ENCODE data around the gene INHBE. TPM values are rescaled to one million over a fixed set of nuclear protein-coding genes. Genes with fewer than 3 reads are reported as not detected.
"Not testable (repeated sequence)": the region's sequence is repeated elsewhere in the genome, so short reads cannot be mapped to it uniquely, and the experiment has no call there.

INHBE gene
- total RNA-seq, 1 experiment from 2014 or later: 0.24 TPM

DNA sequence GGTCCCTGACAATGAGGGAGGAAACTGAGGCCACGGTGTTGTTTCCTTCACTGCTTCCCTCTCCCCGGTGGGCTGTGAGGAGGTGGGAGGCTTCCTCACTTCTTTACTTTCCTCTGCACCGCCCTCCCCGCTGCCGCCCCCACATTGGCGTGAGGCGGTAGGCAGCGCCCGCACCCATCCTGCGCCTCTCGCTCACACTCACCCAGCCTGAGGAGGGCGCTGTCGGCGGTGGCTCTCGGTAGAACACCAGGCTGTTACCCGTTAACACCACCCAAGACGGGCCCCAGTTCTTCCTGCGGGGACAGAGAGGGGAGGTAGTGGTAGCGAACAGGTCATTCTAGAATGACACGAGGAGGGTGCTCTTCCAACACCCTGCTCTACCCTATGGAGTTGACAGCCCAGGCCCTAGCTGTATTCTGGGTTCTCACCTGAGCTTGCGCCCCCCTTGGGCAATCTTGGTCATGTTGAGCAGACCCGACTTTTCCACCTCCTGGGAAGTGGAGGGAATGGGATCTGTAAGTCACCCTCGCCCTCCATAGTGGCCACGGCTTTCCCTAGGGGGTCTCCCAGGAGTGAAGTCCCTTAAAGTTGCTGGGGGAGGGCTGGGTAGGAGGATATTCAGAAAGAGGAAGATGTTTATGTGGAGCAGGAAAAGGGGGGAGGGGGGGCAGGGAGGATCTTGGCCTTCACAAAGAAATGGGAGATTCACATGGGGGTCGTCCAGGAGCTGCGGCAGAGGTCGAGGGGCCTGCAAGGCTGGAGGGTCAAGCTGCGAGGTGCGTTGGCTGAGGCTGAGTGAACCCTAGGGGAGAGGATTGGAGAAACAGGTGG is 21.3 kb downstream of the INHBE start:
- no peak for DNase-seq (ENCODE audit: low read depth)

DNA sequence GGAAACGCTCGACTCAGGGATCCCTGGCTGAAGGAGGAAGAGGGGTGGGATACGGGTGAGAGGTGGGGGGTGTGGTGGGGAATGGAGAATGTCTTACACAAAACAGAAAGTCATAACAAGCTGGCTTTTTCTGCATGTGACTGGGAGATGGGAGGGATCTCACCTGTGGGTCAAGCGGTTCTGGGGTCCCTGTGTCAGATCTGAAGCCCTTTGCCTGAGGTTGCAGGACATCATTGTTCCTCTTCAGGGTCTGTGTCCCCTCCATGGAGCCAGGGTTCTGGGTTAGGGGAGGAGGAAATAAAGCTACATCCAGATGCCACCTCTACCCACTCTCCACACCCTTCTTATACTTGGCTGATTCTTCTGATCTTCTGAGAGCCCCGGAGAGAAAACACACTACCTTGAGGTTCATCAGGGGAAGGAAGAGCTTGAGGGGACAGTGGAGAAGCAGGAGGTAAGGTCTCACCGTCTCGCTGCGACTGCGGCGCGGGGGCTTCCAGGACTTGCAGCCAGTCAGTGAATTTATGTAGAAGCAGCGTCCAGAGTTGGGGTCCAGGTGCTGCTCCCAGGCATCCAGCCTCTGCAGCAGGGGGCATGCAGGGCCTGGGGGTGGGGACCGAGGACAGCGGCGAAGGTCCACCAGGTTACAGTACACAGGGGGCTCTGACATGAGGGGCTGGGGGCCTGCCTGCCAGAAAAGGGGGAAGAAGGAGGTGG is 22.0 kb downstream of the INHBE start:
- no peak for DNase-seq (ENCODE audit: low read depth)

DNA sequence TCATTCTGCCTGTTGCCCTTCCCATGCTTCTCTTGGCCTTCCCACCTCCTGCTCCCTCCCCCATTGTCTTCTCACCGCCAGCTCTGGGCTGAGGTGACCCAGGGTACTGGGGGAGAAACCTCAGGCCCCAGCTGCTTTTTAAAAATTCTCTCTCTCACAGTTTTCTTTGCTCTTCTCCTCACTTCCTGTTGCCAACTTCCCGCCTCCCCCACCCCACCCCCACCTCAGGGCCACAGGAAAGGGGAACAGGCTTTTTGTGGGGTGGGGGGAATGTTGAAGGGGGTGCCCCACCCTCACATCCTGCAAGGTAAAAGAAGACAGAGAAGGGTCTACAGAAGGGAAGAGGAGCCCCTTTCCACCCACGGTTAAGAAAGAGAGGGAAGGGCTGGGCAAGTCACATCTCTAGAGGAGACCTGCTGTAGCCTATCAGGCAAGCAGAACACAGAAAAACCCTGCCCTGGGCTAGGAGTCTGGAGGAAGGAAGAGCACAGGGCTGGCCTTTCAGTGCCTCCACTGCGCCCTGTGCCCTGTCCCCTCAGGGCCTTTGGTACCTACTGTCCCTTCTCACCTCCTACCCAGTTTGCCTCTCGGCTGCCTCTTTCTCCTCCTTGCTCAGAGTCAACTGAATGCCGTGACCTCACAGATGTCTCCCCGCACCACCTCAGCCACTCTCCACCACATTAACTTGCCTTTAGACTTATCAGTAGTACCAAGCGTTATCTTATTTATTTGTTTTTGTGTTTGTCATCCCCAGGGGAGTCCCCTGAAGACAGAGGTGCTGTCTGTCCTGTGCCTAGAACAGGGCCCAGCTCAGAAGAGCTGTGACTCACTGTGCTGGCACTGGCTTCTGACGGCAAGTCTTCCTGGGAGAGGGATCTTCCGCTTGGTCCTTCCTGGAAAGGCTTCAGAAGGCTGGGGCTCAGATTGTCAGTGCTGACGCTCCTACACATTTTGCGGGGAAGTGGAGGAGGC is 22.9 kb downstream of the INHBE start:
- DNase-seq (ENCODE audit: low read depth): no peak

DNA sequence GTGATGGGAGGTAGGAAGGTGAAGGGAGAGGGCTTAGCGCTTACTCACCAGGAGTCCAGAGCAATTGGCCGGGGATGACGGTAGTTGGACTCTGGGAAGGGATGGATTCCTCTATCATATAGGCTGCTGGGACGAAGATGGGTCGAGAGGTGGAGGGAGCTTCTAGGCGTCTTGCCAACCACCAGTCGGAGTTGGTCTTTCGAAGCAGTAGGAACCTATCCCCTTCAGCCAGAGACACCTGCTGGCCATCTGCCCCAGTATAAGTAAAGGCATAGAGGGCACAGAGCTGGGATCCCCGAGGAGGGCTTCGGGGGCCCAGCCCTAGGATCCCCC is 23.9 kb downstream of the INHBE start:
- no peak for DNase-seq (ENCODE audit: low read depth)

DNA sequence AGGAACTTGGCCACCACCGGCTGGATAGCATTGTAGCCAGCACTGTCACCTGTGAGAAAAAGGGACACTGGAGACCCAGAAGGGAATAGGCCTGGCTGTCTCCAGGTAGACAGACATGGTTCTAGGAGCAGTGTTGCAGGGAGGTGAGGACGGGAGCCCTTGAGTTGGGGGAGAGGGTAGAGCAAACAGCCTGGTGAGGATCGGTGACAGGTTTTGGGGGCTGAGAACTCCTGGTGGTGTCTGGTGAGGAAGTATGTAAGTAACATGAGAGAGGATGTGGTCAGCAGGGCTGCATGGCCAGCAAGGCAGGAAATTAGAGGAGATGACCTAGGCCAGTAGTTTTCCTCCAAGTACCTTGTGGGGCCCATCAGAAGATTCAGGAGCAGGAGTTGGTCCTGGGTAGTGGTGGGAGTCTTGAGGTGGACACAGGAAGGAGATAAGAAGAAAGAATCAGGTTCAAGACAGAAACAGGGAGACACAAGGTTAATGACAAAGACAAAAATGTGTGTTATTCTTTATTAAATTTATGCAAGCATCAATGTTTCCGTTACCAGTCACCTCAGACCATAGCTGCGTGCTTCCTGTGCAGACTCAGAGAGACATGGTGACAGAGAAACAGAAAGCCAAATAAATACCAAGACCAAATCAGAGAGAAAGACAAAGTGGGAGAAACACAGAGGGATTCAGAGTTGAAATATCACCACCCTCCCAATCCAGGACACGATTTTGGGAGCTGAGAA is 24.4 kb downstream of the INHBE start, which contains the start of gene ARHGAP9:
TSS of gene ARHGAP9 (minus strand) at position 491 of the 740 bp plus-strand sequence. CDS start at position 31, 460 bp downstream.
- no peak for DNase-seq (ENCODE audit: low read depth)

DNA sequence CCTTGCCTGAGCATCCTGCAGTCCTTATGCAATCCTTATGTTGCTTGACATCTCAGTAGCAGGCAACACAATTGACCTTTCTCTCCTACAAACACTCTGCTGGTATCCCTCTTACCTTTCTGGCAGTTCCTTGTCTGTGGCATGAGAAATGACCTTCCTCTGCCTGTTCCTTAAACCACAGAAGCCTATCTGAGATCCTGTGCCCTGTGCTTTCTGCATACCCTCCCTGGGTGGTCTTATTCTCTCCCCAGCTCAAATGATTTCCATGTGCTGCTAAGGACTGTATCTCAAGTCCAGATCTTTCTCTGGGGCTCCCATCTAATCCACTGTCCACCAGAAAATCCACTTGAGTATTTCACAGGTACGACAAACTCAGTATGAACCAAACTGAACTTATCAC is 26.6 kb downstream of the INHBE start:
- DNase-seq (ENCODE audit: low read depth): no peak

DNA sequence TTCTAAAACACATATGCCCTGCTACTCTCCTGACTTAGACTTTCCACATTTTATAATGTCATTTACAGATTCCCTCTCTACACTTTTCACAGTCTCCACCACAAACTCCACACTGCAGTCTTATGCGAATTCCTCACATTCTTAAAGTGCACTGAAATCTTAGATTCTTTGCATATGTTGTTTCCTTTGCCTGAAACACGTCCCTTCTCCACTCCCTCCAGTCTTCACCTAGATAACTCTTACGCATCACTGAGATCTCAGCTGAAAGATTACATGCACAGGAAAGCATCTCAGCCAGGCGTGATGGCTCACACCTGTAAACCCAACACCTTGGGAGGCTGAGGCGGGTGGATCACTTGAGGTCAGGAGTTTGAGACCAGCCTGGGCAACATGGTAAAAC is 28.4 kb downstream of the INHBE start:
- no peak for DNase-seq (ENCODE audit: low read depth)

DNA sequence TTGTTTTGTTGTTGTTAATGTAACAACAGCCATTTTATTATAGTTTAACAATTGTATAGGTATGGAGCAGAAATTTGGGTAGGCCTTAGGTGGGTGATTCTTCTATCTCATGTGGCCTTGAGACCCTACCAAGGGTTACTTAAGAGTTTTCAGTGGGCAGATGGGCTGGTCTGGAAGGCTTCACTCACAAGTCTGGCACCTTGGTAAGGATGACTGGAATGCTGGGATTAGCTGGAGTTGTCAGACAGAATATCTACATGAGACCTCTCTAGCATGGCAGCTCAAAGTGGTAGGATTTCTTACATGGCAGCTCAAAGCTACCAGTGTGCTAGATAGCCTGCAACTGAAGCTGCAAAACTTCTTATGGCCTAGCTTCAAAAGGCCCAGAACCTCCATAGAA is 30.6 kb downstream of the INHBE start:
- DNase-seq (ENCODE audit: low read depth): no peak

DNA sequence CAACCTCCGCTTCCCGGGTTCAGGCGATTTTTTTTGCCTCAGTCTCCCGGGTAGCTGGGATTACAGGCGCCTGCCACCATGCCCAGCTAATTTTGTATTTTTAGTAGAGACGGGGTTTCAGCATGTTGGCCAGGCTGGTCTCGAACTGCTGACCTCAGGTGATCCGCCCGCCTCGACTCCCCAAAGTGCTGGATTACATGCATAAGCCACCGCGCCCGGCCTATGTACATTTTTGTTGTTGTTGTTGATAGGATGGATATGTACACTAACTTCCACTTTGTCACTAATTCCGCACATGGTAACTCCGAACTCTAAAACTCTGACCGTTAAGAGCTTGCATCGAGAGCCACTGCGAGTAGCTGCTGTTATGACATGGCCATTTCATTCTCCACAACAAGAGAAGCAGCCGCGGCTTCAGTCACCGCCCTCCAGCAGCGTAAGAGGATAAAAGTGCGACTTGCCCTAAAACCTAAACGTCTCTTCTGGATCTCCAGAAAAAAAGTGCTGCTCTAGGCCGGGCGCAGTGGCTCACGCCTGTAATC is 32.0 kb downstream of the INHBE start:
- peak; percentile 14 for DNase-seq (ENCODE audit: low read depth)

DNA sequence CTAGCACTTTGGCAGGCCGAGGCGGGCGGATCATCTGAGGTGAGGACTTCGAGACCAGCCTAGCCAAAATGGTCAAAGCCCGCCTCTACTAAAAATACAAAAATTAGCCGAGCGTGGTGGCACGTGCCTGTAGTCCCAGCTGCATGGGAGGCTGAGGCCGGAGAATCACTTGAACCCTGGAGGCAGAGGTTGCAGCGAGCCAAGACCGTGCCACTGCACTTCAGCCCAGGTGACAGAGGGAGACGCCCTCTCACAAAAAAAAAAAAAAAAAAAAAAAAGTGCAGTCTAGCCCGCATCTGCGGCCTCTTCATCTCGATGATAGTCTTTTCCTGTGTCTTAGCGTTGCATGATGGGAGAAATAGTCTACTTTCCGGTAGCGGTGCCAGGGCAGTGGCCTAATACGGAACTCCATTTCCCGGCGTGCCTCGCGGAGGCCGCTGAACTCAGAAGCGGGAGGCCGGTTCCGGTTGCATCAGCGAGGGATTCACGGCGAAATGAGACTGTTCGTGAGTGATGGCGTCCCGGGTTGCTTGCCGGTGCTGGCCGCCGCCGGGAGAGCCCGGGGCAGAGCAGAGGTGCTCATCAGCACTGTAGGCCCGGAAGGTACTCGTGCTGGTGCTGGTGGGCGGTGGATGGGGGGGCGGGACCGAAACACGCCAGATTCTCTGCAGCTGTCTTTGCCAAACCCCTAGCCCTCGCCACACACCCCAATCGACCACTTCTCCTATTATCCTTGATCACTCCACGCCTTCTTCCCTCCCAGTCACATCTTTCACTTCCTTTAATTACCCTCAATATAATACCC is 32.7 kb downstream of the INHBE start, which contains the start of gene MARS1:
TSS of gene MARS1 (plus strand) at position 472 of the 805 bp plus-strand sequence. CDS start at position 495, 23 bp downstream.
- peak; percentile 95 for DNase-seq (ENCODE audit: low read depth)

DNA sequence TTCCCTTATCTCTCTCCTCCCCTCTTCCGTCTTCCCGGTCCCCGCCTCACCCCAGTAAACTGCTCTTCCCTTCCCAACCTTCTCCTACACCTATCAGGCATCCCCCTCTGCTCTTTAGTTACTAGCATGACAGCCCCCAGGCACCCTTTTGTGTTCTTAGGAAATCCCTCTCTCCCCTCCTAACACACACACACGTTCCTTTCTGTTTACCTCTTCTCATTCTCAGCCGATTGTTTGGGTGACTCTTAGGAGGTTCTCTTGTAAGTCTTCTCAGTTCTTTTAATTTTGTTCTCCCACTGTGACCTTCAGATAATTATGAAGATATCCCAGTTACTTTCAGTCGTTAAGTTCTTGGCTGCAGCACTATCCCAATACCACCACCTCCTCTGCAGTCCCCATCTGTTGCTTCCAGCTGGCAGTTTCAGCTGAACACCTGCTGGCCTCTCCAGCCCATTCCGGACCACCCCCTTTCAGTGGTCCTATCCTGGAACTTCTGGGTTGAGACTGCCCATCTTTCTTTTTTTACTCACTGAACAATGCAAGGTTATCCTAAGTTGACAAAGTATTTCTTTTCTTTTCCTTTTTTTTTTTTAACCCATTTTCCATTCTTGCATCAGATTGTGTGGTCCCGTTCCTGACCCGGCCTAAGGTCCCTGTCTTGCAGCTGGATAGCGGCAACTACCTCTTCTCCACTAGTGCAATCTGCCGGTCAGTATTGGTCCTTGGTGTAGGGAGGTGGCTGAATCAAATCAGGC is 33.5 kb downstream of the INHBE start:
- no peak for DNase-seq (ENCODE audit: low read depth)

DNA sequence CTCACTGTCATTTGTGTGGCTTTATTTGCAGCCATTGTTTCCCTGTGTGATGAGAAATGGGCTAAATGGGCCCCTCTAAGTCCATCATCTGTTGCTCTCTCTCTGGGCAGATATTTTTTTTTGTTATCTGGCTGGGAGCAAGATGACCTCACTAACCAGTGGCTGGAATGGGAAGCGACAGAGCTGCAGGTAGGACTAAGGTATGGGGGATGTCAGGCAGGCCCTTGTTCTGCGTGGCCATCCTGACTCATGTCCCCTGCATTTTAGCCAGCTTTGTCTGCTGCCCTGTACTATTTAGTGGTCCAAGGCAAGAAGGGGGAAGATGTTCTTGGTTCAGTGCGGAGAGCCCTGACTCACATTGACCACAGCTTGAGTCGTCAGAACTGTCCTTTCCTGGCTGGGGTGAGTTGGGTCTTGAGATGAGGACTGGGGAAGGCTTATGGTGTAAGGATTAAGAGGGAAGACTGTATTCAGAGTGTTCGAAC is 34.1 kb downstream of the INHBE start:
- peak; percentile 19 for DNase-seq (ENCODE audit: low read depth)

DNA sequence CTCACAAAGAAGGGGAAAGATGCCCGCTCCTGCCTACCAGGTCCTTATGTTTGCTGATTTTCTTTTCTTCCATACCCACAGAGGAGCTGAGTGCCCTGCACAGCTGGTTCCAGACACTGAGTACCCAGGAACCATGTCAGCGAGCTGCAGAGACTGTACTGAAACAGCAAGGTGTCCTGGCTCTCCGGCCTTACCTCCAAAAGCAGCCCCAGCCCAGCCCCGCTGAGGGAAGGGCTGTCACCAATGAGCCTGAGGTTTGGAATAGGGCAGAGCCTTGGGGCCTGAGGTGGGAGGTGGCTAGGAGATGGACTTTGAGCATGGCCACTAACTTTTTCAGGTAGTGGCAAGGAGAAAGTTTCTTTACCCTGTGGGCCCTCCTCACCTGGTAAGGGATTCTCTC is 35.0 kb downstream of the INHBE start:
- no peak for DNase-seq (ENCODE audit: low read depth)

DNA sequence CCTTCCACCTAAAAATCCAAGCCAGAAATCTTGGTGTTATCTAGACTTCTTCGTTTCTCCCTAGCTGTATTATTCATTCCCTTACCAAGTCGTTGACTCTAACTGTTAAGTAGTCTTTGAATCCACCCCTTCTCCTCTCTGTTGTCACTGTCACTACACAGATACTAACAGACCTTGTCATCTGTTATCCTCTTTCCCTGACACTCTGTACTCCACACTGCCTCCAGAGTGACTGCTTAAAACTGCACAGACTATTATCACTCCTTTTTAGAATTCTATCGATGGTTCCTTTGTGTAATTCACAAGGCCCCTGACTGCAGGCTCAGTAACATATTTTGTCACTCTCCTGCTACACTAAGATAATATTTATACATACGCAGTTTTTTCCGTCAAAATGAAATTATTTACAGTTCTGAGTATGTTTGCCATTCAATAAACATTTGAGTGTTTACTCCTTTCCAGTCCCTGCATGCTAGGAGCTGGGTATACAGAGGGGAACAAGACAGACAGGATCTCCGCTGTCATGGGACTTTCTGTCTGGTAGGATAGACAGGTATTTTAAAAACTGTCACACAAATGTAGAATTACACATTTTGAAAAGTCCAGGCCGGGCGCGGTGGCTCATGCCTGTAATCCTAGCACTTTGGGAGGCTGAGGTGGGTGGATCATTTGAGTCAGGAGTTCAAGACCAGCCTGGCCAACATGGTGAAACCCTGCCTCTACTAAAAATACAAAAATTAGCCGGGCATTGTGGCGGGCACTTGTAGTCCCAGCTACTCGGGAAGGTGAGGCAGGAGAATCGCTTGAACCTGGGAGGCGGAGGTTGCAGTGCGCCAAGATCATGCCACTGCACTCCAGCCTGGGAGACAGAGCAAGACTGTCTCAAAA is 36.5 kb downstream of the INHBE start:
- DNase-seq (ENCODE audit: low read depth): no peak

DNA sequence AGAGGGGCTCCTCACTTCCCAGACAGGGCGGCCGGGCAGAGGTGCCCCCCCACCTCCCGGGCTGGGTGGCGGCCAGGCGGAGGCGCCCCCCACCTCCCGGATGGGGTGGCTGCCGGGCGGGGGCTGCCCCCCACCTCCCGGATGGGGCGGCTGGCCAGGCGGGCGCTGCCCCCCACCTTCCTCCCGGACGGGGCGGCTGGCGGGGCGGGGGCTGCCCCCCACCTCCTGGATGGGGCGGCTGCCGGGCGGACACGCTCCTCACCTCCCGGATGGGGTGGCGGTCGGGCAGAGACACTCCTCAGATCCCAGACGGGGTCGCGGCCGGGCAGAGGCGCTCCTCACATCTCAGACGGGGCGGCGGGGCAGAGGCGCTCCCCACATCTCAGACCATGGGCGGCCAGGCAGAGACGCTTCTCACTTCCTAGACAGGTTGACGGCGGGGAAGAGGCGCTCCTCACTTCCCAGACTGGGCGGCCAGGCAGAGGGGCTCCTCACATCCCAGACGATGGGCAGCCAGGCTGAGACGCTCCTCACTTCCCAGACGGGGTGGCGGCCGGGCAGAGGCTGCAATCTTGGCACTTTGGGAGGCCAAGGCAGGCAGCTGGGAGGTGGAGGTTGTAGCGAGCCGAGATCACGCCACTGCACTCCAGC is 40.1 kb downstream of the INHBE start:
- DNase-seq (ENCODE audit: low read depth): not testable (repeated sequence)

DNA sequence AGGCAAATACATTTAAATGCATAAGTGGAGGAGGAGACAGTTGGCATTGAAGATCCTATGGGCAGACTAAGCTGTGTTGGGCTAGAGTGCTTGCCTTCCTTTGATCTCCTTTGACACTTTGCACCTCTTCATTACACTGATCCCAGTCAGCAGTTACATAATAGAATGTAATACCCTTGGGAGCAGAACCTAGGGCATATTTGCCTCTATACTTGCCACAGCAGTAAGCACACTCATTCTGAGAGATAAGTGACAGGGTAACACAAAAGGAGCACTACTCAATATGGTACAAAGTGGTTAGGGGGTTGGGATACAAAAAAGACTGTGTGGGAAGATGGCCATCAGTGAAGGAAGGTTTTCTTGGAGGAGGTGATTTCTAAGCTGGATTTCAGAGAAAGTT is 41.7 kb downstream of the INHBE start:
- no peak for DNase-seq (ENCODE audit: low read depth)

Data from RPMI7951 (cell line).